Measurements from ENCODE around the gene IMMP1L.
A peak's percentile ranks its signal among the peaks of the same experiment; 100 is the strongest.

The IMMP1L gene

DNA sequence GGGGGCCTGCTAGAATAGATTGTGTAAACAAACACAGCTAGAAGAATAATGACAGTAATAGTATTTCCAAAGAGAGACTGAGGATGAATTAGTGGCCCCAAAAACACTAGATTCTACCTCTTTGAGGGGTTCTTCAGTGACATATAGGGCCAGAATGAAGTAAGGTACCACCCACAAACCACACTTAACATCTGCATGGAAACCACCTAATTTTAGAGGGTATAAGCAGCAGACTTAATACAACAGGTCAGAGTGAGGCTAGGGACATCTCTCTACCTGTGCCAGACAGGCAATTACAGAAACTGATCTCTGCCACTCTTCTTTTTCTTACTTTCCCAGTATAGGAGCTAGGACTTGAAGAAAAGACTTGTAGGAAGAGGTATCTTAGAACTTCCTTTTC lies 20.3 kb upstream of the IMMP1L start:
- TF ChIP-seq, protein P1, sequence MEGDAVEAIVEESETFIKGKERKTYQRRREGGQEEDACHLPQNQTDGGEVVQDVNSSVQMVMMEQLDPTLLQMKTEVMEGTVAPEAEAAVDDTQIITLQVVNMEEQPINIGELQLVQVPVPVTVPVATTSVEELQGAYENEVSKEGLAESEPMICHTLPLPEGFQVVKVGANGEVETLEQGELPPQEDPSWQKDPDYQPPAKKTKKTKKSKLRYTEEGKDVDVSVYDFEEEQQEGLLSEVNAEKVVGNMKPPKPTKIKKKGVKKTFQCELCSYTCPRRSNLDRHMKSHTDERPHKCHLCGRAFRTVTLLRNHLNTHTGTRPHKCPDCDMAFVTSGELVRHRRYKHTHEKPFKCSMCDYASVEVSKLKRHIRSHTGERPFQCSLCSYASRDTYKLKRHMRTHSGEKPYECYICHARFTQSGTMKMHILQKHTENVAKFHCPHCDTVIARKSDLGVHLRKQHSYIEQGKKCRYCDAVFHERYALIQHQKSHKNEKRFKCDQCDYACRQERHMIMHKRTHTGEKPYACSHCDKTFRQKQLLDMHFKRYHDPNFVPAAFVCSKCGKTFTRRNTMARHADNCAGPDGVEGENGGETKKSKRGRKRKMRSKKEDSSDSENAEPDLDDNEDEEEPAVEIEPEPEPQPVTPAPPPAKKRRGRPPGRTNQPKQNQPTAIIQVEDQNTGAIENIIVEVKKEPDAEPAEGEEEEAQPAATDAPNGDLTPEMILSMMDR (IDR thresholded peaks at IDR 0.05; ENCODE audit: extremely low read depth, insufficient read depth, missing control alignments), result no peak
- peak; percentile 13 for DNase-seq (ENCODE audit: low spot score)
- in situ Hi-C loops (cut with MboI; ENCODE audit: low pct_unique_long_range_greater_than_20kb, low sequenced_read_pairs, unreplicated experiment), result no loop called here

DNA sequence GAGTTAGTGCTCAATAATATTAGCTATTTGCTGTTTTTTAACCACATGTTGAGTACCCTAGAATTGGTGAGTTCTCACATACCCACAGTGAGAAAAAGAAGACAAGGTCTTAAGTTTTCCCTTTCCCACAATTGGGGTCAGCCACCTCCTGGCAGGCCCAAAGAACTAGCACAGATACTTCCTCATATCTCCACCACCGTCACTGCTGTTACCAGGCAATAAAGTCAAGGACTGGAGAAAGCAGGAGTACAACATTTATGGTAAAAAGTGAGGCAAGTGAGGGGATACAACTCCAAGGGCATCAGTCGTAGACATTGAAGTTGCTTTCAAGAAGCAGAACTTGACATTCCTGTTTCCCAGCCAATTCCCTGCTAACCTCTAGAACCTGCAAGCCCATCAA lies 19.8 kb upstream of the IMMP1L start:
- in situ Hi-C loops (cut with MboI; ENCODE audit: low pct_unique_long_range_greater_than_20kb, low sequenced_read_pairs, unreplicated experiment), result no loop called here
- DNase-seq (ENCODE audit: low spot score), result no peak
- TF ChIP-seq, protein P1 (IDR thresholded peaks at IDR 0.05; ENCODE audit: extremely low read depth, insufficient read depth, missing control alignments), result no peak

DNA sequence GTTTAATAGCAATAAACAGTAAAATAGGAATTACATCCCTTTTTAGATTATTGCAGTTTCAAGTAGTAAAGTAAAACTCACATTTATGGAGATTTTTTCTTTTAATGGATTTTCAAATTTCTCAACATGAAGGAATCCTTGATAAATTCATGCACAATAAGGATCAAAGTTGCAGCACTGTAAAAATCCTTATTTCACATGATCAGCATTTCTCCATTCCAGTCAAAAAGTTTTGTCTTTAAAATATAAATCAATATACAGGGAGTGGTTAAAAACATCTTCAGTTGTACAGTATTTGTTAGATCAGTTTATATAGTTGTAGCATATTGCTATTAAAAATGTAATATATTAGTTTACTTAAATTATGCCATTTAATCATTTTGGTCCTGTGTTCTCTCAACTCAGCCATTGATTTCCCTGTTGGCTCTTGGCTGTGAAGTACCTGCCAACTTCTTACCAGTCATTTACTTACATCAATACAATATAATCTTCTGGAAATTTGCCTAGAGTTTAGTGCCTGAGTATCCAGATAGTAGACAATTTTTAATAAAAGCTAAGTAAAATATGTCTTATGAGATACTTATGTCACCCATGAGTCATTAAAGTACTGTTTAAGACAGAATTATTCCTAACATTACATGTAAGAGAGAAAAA lies 12.2 kb upstream of the IMMP1L start:
- no peak for DNase-seq (ENCODE audit: low spot score)
- in situ Hi-C loops (cut with MboI; ENCODE audit: low pct_unique_long_range_greater_than_20kb, low sequenced_read_pairs, unreplicated experiment), result no loop called here
- TF ChIP-seq, protein P1 (IDR thresholded peaks at IDR 0.05; ENCODE audit: extremely low read depth, insufficient read depth, missing control alignments), result no peak

DNA sequence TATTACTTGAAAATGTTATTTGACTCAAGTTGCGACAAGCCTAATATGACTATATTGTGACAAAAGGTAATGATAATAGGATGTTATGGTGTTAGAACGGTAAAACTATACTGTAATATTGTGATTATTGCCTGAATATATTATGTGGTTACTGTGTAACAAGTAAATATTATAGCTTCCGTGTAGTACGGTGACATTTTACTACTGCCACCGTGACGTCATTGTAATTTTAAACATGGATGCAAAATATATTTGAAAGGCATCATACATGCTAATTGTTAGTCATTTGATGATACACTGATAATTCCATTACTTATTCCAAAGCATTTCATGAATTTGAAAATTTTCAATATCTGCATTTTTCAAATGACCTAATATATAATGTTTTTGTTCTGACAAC lies 2.7 kb upstream of the IMMP1L start:
- no peak for DNase-seq (ENCODE audit: low spot score)
- TF ChIP-seq, protein P1 (IDR thresholded peaks at IDR 0.05; ENCODE audit: extremely low read depth, insufficient read depth, missing control alignments), result no peak
- in situ Hi-C loops (cut with MboI; ENCODE audit: low pct_unique_long_range_greater_than_20kb, low sequenced_read_pairs, unreplicated experiment), result no loop called here

DNA sequence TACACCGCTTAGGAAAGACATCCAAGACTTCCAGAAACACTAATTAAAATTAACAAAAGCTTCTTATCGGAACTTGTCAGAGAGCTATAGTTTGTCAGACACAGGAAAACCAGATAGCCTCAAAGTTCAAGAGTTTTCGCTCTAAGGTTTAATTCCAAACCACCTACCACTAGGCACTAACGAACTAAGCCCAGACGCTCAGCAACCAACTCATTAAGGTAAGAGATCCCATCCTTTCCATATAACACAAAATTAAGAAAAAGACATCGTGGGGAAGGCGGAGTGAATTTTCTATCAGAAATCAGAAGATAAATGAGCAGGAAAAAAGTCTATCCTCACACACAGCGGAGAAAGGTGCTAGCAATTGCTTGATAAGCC lies 382 bp downstream of the IMMP1L start:
- in situ Hi-C loops (cut with MboI; ENCODE audit: low pct_unique_long_range_greater_than_20kb, low sequenced_read_pairs, unreplicated experiment), result no loop called here
- TF ChIP-seq, protein P1 (IDR thresholded peaks at IDR 0.05; ENCODE audit: extremely low read depth, insufficient read depth, missing control alignments), result no peak
- DNase-seq (ENCODE audit: low spot score), result peak; percentile 15

DNA sequence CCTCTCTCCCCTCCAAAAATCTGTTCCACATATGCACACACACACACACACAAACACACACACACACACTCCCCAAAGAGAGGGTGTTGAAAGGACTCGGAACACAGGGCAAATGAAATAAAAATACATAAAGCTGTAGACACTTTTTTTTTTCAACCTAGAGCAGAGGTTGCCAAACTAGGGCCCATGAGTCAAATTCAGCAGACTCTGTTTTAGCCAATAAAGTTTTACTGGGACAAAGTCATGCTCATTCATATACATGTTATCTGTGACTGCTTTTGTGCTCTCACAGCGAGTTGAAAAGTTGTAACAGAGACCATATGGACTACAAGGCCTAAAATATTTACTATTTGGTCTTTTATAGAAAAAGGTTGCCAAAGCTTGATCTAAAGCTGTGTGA lies 8.9 kb downstream of the IMMP1L start:
- no peak for DNase-seq (ENCODE audit: low spot score)
- in situ Hi-C loops (cut with MboI; ENCODE audit: low pct_unique_long_range_greater_than_20kb, low sequenced_read_pairs, unreplicated experiment), result no loop called here

More for the DNA sequence above, 8.9 kb downstream of the IMMP1L start:
- TF ChIP-seq, protein P1 (IDR thresholded peaks at IDR 0.05; ENCODE audit: extremely low read depth, insufficient read depth, missing control alignments), result no peak
